MV-4-11 (cell line): ENCODE data around the gene C1QL4.
"Not testable (repeated sequence)": the region's sequence is repeated elsewhere in the genome, so short reads cannot be mapped to it uniquely, and the experiment has no call there.

Experiments used
- DNase-seq: peaks from one replicate; lab custom pipeline; 2025; lab: John Stamatoyannopoulos, UW

Gene C1QL4

GRCh38 chr12:49301760-49302159 is 35.2 kb downstream of the C1QL4 start:
- DNase-seq, result no peak

- DNase-seq, result no peak
Observed at GRCh38 chr12:49298160-49298559, 38.8 kb downstream of the C1QL4 start.

DNA sequence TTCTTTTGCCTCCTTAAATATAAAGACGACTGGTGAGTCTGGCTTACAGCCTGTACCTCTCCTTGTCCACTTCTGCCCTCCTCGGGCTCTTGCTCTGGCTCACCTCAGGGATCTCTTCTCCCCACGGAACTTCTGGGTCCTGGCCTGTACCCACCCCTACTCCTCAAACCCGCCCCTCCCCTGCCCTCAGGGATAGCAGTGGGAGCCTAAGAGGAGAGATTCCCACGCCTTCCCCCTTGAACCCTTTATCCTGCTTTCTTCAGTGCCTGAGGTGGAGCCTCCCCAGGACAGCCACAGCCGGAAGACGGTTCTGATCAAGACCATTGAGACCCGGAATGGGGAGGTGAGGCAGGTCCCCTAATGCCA is 39.3 kb downstream of the C1QL4 start:
- no peak for DNase-seq

DNA sequence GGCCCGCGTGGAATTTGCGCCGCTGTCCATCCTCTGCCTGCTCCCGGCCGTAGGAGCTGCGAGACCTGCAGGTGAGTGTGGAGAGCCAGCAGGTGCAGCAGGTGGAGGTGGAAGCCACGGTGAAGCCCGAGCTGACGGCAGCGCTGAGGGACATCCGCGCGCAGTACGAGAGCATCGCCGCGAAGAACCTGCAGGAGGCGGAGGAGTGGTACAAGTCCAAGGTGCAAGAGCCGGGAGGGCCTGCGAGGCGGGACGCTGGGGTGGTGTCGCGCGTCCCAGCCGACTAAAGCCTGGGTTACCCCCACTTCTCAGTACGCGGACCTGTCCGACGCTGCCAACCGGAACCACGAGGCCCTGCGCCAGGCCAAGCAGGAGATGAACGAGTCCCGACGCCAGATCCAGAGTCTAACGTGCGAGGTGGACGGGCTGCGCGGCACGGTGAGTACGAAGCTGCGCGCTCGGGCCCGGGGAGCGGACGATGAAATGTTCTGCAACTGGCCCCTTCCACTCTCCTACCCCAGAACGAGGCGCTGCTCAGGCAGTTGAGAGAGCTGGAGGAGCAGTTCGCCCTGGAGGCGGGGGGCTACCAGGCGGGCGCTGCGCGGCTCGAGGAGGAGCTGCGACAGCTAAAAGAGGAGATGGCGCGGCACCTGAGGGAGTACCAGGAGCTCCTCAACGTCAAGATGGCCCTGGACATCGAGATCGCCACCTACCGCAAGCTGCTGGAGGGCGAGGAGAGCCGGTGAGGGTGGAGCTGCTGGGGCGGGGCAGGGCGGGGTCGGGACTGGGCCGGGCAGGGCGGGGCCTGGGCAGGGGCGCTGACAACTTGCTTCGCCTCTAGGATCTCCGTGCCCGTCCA is 39.9 kb downstream of the C1QL4 start:
- DNase-seq, result no peak

DNA sequence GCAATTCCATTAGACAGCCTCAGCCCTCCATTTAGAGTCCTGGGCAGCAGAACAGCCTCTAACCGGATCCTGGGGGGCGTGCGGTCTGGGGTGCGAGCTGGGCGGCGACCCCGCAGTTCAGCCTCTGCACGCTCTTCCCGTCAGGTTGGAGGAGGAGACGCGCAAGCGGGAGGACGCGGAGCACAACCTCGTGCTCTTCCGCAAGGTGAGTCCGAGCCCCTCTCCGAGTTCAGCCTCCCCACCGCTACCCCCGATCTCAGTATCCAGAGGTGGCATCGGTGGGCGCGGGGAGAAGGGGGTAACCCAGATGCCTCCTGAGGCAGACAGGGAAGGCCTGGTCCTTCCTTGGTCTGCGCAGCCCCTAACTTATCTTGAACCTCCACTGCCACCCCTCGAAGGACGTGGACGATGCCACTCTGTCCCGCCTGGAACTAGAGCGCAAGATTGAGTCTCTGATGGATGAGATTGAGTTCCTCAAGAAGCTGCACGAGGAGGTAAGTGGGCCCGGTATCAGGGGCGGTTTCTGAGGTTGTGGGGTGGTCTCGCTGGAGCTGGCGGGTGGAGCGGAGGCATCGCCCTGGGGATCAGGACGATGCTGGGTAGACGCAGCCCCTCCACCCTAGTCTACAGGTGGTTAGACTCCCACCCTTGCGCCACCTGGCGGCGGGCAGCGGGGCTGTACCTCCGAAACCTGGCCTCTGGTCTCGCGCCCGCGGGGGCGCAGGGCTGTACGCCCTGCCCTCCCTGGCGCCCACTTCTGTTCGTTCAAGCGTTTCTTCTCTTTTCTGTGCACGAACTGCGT is 40.8 kb downstream of the C1QL4 start:
- DNase-seq, result no peak

DNA sequence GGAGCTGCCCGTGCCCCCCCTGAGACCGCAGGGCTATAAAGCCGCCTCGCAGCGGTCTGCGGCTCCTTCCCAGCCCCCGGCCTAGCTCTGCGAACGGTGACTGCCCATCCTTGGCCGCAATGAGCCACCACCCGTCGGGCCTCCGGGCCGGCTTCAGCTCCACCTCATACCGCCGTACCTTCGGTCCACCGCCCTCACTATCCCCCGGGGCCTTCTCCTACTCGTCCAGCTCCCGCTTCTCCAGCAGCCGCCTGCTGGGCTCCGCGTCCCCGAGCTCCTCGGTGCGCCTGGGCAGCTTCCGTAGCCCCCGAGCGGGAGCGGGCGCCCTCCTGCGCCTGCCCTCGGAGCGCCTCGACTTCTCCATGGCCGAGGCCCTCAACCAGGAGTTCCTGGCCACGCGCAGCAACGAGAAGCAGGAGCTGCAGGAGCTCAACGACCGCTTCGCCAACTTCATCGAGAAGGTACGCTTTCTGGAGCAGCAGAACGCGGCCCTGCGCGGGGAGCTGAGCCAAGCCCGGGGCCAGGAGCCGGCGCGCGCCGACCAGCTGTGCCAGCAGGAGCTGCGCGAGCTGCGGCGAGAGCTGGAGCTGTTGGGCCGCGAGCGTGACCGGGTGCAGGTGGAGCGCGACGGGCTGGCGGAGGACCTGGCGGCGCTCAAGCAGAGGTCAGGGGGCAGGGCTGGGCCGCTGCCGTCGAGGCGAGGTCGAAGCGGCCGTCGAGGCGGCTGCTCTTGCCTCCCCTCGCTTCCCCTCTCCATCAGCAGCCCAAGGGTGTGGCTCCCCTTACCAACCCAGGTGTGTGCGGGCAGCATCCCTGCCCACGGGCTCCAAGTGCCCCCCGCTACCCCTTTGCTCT is 41.7 kb downstream of the C1QL4 start, which contains the start of gene PRPH:
PRPH (plus strand) TSS at position 66 of the 855 bp plus-strand sequence; CDS start at position 120, 54 bp downstream.
- DNase-seq, result no peak

- no peak for DNase-seq
Observed at GRCh38 chr12:49294804-49295081, 42.2 kb downstream of the C1QL4 start.

DNA sequence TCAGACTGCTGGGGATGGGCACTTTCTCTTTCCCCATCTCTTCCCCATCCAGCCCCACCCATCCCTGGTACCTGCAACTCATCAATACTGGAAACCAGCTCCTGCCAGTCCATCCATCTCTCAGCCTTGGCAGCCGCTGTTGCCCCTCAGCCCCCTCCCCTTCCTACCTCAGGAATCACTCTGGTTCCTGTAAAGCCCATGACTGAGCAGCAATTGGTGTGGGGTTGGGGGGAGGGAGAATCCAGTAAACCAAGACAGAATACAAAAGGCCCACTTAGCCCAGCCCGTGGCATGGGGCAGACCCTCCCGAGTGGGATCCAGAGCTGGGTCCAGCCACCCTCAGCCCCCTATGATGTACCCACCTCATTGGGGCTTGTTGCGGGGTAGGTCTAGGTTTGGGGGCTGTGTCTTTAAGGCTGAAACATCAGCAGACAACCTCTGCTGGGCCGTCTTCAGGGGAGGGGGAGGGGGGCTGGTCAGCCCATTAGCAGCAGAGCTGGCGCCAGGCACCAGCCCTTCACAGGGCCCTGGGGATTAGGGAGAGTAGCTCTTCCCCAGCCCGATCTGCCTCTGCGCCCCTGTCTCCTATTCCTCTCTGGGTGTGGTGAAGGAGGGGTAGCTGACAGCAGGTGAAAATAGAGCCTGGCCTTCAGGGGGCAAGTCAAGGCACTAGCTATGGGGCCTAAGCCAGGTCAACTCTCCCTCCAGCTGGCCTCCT is 42.7 kb downstream of the C1QL4 start:
- DNase-seq, result no peak

DNA sequence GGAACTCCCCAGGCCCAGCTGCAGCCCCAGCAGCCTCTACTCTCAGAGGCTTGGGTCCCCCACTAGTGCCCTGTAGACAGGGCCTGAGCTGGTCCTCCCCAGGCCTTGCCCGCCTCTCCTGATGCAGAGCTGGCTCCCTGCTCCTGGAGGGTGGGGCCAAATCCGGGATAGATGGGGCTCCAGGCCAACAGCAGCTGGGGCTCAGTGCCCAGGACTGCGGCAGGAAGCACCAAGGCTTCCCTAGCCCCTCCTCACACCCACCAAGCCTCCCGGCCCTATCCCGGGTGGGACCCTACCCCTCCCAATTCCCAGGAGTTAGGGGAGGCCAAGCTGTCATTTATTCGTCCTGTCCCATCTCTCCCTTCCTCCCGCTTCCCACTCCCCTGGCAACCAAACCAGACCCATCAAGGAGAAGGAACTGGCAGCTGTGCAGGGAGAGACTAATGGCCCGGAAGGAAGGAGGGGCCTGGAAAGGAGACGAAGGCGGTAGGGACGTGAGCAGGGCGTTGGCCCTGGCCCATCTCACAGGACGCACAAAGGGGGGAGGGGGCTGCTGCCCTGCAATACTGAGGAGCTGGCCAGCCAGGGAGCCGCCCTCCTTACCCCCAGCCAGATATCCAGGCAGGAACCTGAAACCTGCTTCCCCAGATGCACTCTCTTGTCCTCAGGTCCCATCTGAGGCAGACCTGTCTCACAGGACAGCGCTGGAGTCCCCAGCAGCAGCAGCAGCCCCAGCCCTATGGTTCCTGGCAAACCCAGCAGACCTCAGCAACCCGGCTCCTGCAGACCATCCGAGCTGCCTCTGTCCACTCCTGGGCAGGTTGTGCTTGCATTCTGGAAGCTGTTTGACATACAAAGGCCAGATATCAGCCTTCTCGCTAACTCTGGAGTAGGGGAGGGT is 43.7 kb downstream of the C1QL4 start:
- DNase-seq, result no peak

GRCh38 chr12:49292729-49293055 is 44.3 kb downstream of the C1QL4 start:
- DNase-seq, result no peak

DNA sequence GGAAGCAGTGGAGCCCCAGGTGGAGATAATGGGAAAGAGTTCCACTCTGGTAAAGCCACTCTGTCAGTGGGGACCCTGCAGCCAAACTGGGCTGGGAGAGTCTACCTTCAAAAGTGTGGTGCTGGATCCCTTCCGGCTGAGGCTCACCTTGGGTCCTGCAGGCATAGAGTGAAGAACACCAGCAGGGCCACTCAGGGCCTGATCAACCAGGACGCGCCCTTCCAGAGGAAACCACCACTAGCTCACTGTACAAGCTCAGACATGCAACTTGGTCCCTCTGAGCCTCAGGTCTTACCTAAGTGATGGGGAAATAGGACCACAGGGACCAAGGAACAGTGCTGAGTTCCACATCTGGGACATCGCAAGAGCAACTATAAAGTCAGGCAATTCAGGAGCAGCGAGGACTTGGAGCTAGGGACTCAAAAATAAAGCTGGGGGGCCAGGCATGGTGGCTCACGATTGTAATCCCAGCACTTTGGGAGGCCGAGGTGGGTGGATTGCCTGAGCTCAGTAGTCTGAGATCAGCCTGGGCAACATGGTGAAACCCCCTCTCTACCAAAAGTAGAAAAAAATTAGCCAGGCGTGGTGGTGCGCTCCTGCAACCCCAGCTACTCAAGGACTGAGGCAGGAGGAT is 47.9 kb downstream of the C1QL4 start:
- no peak for DNase-seq

DNA sequence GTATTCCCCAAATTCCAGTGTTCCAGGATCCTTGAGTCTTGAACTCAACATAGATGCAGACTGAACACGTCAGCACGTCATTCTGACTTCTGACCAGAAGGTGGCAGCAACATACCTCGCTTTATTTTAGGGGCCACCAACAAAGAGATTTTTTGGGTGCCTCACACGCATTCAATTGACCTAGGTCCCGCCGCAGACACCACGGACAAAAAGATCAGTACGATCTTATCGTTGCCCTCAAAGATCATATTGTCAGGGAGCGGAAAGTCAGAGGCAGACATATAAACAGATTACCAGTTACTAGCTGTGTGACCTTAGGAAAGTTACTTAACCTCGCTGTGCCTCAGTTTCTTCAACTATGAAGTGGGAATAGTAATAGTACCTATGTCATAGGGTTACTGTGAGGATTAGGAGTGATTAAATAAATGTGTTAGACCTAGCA is 48.6 kb downstream of the C1QL4 start:
- DNase-seq, result peak; percentile 42

GRCh38 chr12:49287876-49288275 is 49.1 kb downstream of the C1QL4 start:
- DNase-seq, result no peak

DNA sequence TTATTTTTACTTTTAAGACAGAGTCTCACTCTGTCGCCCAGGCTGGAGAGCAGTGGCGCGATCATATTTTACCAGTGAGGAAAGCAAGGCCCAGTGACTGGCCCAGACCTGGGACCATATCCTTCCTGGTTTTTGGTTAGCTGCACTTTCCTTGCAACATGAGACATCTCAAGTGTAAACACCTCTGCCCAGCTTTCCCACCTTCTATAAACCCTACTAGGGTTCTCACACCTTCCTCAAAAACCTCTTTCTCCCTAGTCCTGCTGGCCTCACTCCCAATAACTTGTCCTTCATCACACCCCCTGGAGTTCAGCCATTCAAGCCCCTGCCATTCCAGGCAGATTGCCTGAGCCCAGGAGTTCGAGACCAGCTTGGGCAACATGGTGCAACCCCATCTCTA is 52.3 kb downstream of the C1QL4 start:
- DNase-seq, result no peak

DNA sequence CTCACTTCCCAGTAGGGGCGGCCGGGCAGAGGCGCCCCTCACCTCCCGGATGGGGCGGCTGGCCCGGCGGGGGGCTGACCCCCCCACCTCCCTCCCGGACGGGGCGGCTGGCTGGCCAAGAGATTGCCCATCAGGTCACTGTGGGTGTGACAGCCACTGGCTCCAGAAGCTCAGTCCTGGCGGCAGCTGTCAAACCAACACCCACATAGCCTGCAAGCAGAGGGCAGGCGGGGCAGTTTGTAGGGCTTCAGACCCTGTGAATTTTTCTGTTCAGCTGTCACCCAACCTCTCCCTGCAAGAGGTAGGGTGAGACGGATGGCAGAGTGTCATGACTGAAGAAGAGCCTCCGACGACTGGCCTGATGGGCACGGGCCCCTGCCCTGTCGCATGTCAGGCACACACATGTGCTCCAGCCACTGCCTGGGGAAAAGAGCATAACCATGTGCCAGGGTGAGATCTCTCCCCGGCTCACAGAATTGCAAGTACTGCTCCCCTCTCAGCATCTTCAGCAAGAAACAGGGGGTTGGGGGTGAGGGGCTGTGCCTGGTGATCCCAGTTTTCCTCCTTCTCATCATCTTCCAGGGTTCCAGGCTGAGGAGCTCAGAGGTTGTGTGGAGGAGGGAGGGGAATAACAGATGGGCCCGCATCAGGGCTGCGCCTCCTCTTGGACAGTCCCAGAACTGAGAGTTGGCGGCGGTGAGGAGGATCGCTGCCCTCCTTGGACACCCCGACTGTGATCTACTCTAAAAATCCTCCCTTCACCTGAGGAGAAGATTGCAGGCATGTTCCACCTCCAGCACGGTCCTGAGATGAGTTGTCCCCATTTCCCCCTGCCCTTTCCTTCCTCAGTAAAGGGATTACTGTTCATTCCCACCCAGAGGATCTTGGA is 53.2 kb downstream of the C1QL4 start:
- no peak for DNase-seq

DNA sequence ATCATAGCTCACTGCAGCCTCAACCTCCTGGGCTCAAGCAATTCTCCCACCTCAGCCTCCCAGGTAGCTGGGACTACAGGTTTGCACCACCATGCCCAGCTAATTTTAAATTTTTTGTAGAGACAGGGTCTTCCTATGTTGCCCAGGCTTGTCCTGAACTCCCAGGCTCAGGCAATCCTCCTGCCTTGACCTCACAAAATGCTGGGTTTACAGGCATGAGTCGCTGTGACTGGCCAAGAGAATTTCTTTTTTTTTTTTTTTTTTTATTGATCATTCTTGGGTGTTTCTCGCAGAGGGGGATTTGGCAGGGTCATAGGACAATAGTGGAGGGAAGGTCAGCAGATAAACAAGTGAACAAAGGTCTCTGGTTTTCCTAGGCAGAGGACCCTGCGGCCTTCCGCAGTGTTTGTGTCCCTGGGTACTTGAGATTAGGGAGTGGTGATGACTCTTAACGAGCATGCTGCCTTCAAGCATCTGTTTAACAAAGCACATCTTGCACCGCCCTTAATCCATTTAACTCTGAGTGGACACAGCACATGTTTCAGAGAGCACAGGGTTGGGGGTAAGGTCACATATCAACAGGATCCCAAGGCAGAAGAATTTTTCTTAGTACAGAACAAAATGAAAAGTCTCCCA is 54.1 kb downstream of the C1QL4 start:
- DNase-seq, result not testable (repeated sequence)
